HCT116 (cell line): ENCODE results near the gene SNX10. TPM values are rescaled to one million over a fixed set of nuclear protein-coding genes. Genes with fewer than 3 reads are reported as not detected.

ENCODE experiments used
- ATAC-seq: fragments of 200-7000 bp; cut with Tn5 transposase; 2 replicates; pipeline ENCODE4 v1.9.1; 2020; ENCODE audit warnings: mild to moderate bottlenecking, moderate library complexity
- BruUV-seq: library from RNA; stranded (reverse); fragments of 400-500 nt; replicated peaks from 2 replicates; lab custom pipeline; 2021; lab: Mats Ljungman, UMichigan
- CTCF ChIA-PET: fragments of 300-600 bp; sonication (Branson Sonifier 250); formaldehyde crosslinking; loops from one replicate; lab custom pipeline; 2021; ENCODE audit warnings: antibody characterized with exemption; lab: Charles Lee
- POLR2A ChIA-PET: fragments of 300-600, 350-600 bp; sonication (Branson Sonifier 250); formaldehyde crosslinking; loops from one replicate; lab custom pipeline; 2021; ENCODE audit warnings: antibody characterized with exemption; lab: Charles Lee
- RAD21 ChIA-PET, 2 experiments: fragments of 300-600 bp; sonication (Branson Sonifier 250); formaldehyde crosslinking; loops; one replicate each; lab custom pipeline; 2023; ENCODE audit warnings: low total read pairs in 2 of 2; ENCODE audit not compliant: uncharacterized antibody in 2 of 2, unreplicated experiment in 2 of 2, low non-redundant PET in 1 of 2; lab: Charles Lee
- DNase-seq: peaks from one replicate; pipeline ENCODE4 v3.0.0-alpha.2; 2010; ENCODE audit warnings: low read depth, low spot score
- H2AFZ ChIP-seq: fragments of 200-600 bp; shearing (Covaris generic), sonication (generic); 2 replicates; pipeline ENCODE4 v1.6.1; 2017; ENCODE audit warnings: low read depth, mixed run types, mixed read lengths, antibody characterized with exemption, low read length; ENCODE audit not compliant: poor library complexity, severe bottlenecking
- H3K27ac ChIP-seq: 2 replicates; pipeline ENCODE4 v1.5.1; 2012; ENCODE audit warnings: low read depth, low read length
- H3K27me3 ChIP-seq: fragments of 200-600 bp; sonication (generic); 2 replicates; pipeline ENCODE4 v1.6.1; 2016; ENCODE audit warnings: mixed run types, low read length, mixed read lengths; ENCODE audit not compliant: insufficient read depth
- H3K36me3 ChIP-seq, 2 experiments: fragments of 200-500 bp in 1 of 2; fragments of 200-600 bp in 1 of 2; sonication (Bioruptor generic) in 1 of 2; sonication (generic) in 1 of 2; 2 replicates each; pipeline versions ENCODE4 v1.5.1 to v1.6.1; 2014 to 2016; ENCODE audit warnings: low read length in 2 of 2, inconsistent platforms in 1 of 2, mixed read lengths in 1 of 2, mixed run types in 1 of 2; ENCODE audit not compliant: insufficient read depth in 2 of 2, control insufficient read depth in 1 of 2
- H3K4me1 ChIP-seq, 2 experiments: fragments of 200-600 bp in 1 of 2; sonication (generic) in 1 of 2; 2 replicates each; pipeline versions ENCODE4 v1.5.1 to v1.6.1; 2012 to 2017; ENCODE audit warnings: low read length in 2 of 2, inconsistent platforms in 1 of 2, mild to moderate bottlenecking in 1 of 2, mixed read lengths in 1 of 2, mixed run types in 1 of 2, moderate library complexity in 1 of 2; ENCODE audit not compliant: insufficient read depth in 2 of 2, control insufficient read depth in 1 of 2
- H3K4me2 ChIP-seq: fragments of 200-600 bp; sonication (generic); 2 replicates; pipeline ENCODE4 v1.6.1; 2017; ENCODE audit warnings: mixed run types, low read length, mixed read lengths
- H3K4me3 ChIP-seq, 2 experiments: fragments of 200-600 bp in 1 of 2; sonication (generic) in 1 of 2; replicated peaks in 1 of 2; 2 replicates each; pipeline ENCODE4 v1.5.1; 2011 to 2016; ENCODE audit warnings: low read length in 2 of 2, control low read depth in 1 of 2, low read depth in 1 of 2, mild to moderate bottlenecking in 1 of 2, mixed read lengths in 1 of 2, mixed run types in 1 of 2
- H3K79me2 ChIP-seq: fragments of 200-600 bp; sonication (generic); 2 replicates; pipeline ENCODE4 v1.6.1; 2017; ENCODE audit warnings: mild to moderate bottlenecking, mixed run types, low read length, moderate library complexity, mixed read lengths; ENCODE audit not compliant: insufficient read depth
- H3K9ac ChIP-seq: fragments of 200-600 bp; sonication (generic); 2 replicates; pipeline ENCODE4 v1.6.1; 2016; ENCODE audit warnings: low read length, mixed read lengths
- H3K9me2 ChIP-seq: fragments of 200-600 bp; sonication (generic), shearing (Covaris generic); 2 replicates; pipeline ENCODE4 v1.6.1; 2017; ENCODE audit warnings: mixed run types, mild to moderate bottlenecking, moderate library complexity; ENCODE audit not compliant: insufficient read depth
- H3K9me3 ChIP-seq, 2 experiments: fragments of 200-500 bp in 1 of 2; fragments of 200-600 bp in 1 of 2; sonication (Bioruptor generic) in 1 of 2; sonication (generic) in 1 of 2; 2 replicates each; pipeline ENCODE4 v1.6.1; 2014 to 2017; ENCODE audit warnings: low read length in 2 of 2, mixed read lengths in 2 of 2, inconsistent platforms in 1 of 2, low read depth in 1 of 2, mild to moderate bottlenecking in 1 of 2, mixed run types in 1 of 2, moderate library complexity in 1 of 2; ENCODE audit not compliant: control insufficient read depth in 1 of 2, insufficient read depth in 1 of 2
- H4K20me1 ChIP-seq: fragments of 200-600 bp; sonication (generic), shearing (Covaris generic); 2 replicates; pipeline ENCODE4 v1.6.1; 2017; ENCODE audit warnings: mixed run types, mild to moderate bottlenecking, moderate library complexity; ENCODE audit not compliant: insufficient read depth
- CBX3 ChIP-seq: IDR thresholded peaks from 2 replicates; pipeline ENCODE4 v1.6.1; 2012; ENCODE audit warnings: low read depth
- CEBPB ChIP-seq: IDR thresholded peaks from 2 replicates; pipeline ENCODE4 v1.6.1; 2012; ENCODE audit warnings: low read depth
- CTCF ChIP-seq, 3 experiments: fragments of 200-600 bp in 1 of 3; sonication (generic) in 1 of 3; IDR thresholded peaks in 2 of 3; conservative IDR thresholded peaks in 1 of 3; 2 replicates each; pipeline ENCODE4 v1.5.1; 2012 to 2017; ENCODE audit warnings: low read depth in 2 of 3, low read length in 2 of 3, antibody characterized with exemption in 1 of 3, borderline replicate concordance in 1 of 3, control low read depth in 1 of 3, mild to moderate bottlenecking in 1 of 3, mixed read lengths in 1 of 3, mixed run types in 1 of 3, moderate library complexity in 1 of 3; ENCODE audit not compliant: insufficient read depth in 1 of 3
- EGR1 ChIP-seq: IDR thresholded peaks from 2 replicates; pipeline ENCODE4 v1.6.1; 2012; ENCODE audit warnings: low read depth
- ELF1 ChIP-seq: IDR thresholded peaks from 2 replicates; pipeline ENCODE4 v1.6.1; 2012; ENCODE audit warnings: low read depth, borderline replicate concordance
- EZH2 ChIP-seq: fragments of 200-600 bp; sonication (generic); IDR thresholded peaks from 2 replicates; pipeline ENCODE4 v1.6.1; 2017; ENCODE audit warnings: antibody characterized with exemption, mixed run types
- EZH2phosphoT487 ChIP-seq: fragments of 200-600 bp; IDR thresholded peaks from 2 replicates; pipeline ENCODE4 v1.6.1; 2018; ENCODE audit warnings: antibody characterized with exemption, borderline replicate concordance
- JUND ChIP-seq: IDR thresholded peaks from 2 replicates; pipeline ENCODE4 v1.6.1; 2012
- MAX ChIP-seq: IDR thresholded peaks from 2 replicates; pipeline ENCODE4 v1.6.1; 2012
- POLR2AphosphoS5 ChIP-seq: IDR thresholded peaks from 2 replicates; pipeline ENCODE4 v1.6.1; 2011; ENCODE audit warnings: mild to moderate bottlenecking, low read depth, low read length, moderate library complexity
- RAD21 ChIP-seq: IDR thresholded peaks from 2 replicates; pipeline ENCODE4 v1.6.1; 2012; ENCODE audit warnings: low read depth, mild to moderate bottlenecking
- REST ChIP-seq: IDR thresholded peaks from 2 replicates; pipeline ENCODE4 v1.6.1; 2012; ENCODE audit warnings: low read depth
- SP1 ChIP-seq: IDR thresholded peaks from 2 replicates; pipeline ENCODE4 v1.6.1; 2012; ENCODE audit warnings: low read depth
- SRF ChIP-seq: IDR thresholded peaks from 2 replicates; pipeline ENCODE4 v1.6.1; 2012; ENCODE audit warnings: low read depth
- TCF7L2 ChIP-seq: IDR thresholded peaks from 2 replicates; pipeline ENCODE4 v1.7.0; 2011; ENCODE audit warnings: borderline replicate concordance, inconsistent platforms; ENCODE audit not compliant: insufficient read depth, insufficient read length; ENCODE audit errors: extremely low read depth
- YY1 ChIP-seq: IDR thresholded peaks from 2 replicates; pipeline ENCODE4 v1.6.1; 2011; ENCODE audit warnings: low read length, low read depth, moderate library complexity, mild to moderate bottlenecking; ENCODE audit not compliant: insufficient replicate concordance; ENCODE audit errors: extremely low read depth
- ZBTB33 ChIP-seq: IDR thresholded peaks from 2 replicates; pipeline ENCODE4 v1.6.1; 2011; ENCODE audit warnings: mild to moderate bottlenecking, low read length, moderate library complexity; ENCODE audit not compliant: insufficient replicate concordance; ENCODE audit errors: extremely low read depth
- ZFX ChIP-seq: fragments of 450-650 bp; IDR thresholded peaks from 2 replicates; pipeline ENCODE4 v1.6.1; 2017
- ZNF274 ChIP-seq: fragments of 200-500 bp; sonication (Bioruptor generic); IDR thresholded peaks from 2 replicates; pipeline ENCODE4 v1.6.1; 2014; ENCODE audit warnings: mild to moderate bottlenecking, low read depth, low read length, inconsistent platforms
- intact Hi-C: fragments of 100-400 bp; cut with micrococcal nuclease; formaldehyde crosslinking; loops from 2 replicates; pipeline ENCODE4 v1.10.0; 2022
- total RNA-seq: library from RNA; stranded (reverse); gene quantifications from one replicate; pipeline ENCODE4 v1.2.1, GENCODE V29; 2021; ENCODE audit not compliant: unreplicated experiment

The SNX10 gene
- total RNA-seq, 1 experiment from 2014 or later = 26.9 TPM

- Histone ChIP-seq H3K27ac (no peak overlapping the region), H4K20me1 (no peaks in the 10 kb centered on the region), H3K79me2 (no peaks in the 10 kb centered on the region), H2AFZ (no peak overlapping the region), H3K4me2 (no peak overlapping the region), H3K4me3 (no peak overlapping the region), H3K9ac (no peak overlapping the region), H3K9me3 (no peaks in the 10 kb centered on the region), H3K4me1 (no peaks in the 10 kb centered on the region), H3K36me3 (no peaks in the 10 kb centered on the region), H3K9me2 (no peaks in the 10 kb centered on the region), H3K27me3 (no peaks in the 10 kb centered on the region)
- intact Hi-C loops = no loop called here
- no TSS peak for BruUV-seq
- ChIA-PET RAD21 (no interaction called here), CTCF (no interaction called here), POLR2A (no interaction called here)
- TF ChIP-seq ZNF274 = no peak
- no peak for TF ChIP-seq YY1
- no peak for TF ChIP-seq POLR2AphosphoS5
- TF ChIP-seq RAD21 = no peak
- no peak for TF ChIP-seq JUND
- no peak for TF ChIP-seq EZH2phosphoT487
- no peak for TF ChIP-seq ZFX
- TF ChIP-seq ELF1 = no peak
- TF ChIP-seq TCF7L2 = no peak
- TF ChIP-seq CTCF (IDR thresholded peaks at IDR 0.05 in 2 of 3, conservative IDR thresholded peaks at IDR 0.05 in 1 of 3; ENCODE audit: borderline replicate concordance in 1 of 3, insufficient read depth in 1 of 3, low read depth in 2 of 3, low read length in 2 of 3) = no peak
- no peak for TF ChIP-seq ZBTB33
- no peak for TF ChIP-seq EZH2
- no peak for TF ChIP-seq CEBPB
- TF ChIP-seq REST = no peak
- no peak for TF ChIP-seq SP1
- TF ChIP-seq EGR1 = no peak
- no peak for TF ChIP-seq CBX3
- no peak for TF ChIP-seq SRF
- no peak for TF ChIP-seq MAX
- DNase-seq = no peak
- ATAC-seq = no peak
Observed at GRCh38 chr7:26307226-26307625, 15.6 kb downstream of the SNX10 start.
